CD8-positive, alpha-beta memory T cell (primary cell): ENCODE data around the gene RRAGA. TPM values are rescaled to one million over a fixed set of nuclear protein-coding genes. Genes with fewer than 3 reads are reported as not detected.
"Not testable (repeated sequence)": the region's sequence is repeated elsewhere in the genome, so short reads cannot be mapped to it uniquely, and the experiment has no call there.

Experiments
- CTCF ChIA-PET: fragments of 350-600 bp; sonication (Branson Sonifier 250); formaldehyde crosslinking; loops from one replicate; lab custom pipeline; 2021; ENCODE audit warnings: antibody characterized with exemption; lab: Charles Lee
- POLR2A ChIA-PET: fragments of 350-600 bp; sonication (Branson Sonifier 250); formaldehyde crosslinking; loops from one replicate; lab custom pipeline; 2021; ENCODE audit warnings: antibody characterized with exemption; lab: Charles Lee
- DNase-seq, 5 donors: peaks; one replicate each; pipeline versions ENCODE4 v3.0.0 to v3.0.0-alpha.2; 2020 to 2022; ENCODE audit warnings: mixed read lengths in 1 of 5
- H3K27ac ChIP-seq: one replicate; pipeline ENCODE4 v1.7.0; 2013; ENCODE audit warnings: low read depth, mild to moderate bottlenecking, low read length, moderate library complexity
- H3K27me3 ChIP-seq: 2 replicates; pipeline ENCODE4 v1.7.0; 2013; ENCODE audit warnings: low read length, mild to moderate bottlenecking; ENCODE audit not compliant: insufficient read depth, poor library complexity, severe bottlenecking
- H3K36me3 ChIP-seq: 2 replicates; pipeline ENCODE4 v1.7.0; 2013; ENCODE audit warnings: mild to moderate bottlenecking, low read length, moderate library complexity; ENCODE audit not compliant: insufficient read depth
- H3K4me1 ChIP-seq: 2 replicates; pipeline ENCODE4 v1.7.0; 2013; ENCODE audit warnings: mild to moderate bottlenecking, low read length, moderate library complexity; ENCODE audit not compliant: insufficient read depth
- H3K4me3 ChIP-seq: 2 replicates; pipeline ENCODE4 v1.7.0; 2013; ENCODE audit warnings: mild to moderate bottlenecking, low read length
- H3K9me3 ChIP-seq: 2 replicates; pipeline ENCODE4 v1.7.0; 2013; ENCODE audit warnings: mild to moderate bottlenecking, low read length
- H3K27ac Mint-ChIP-seq, 8 donors: one replicate each; pipeline ENCODE4 v1.8.0; 2020 to 2021; ENCODE audit warnings: mixed read lengths in 8 of 8, mild to moderate bottlenecking in 6 of 8, inconsistent platforms in 3 of 8, moderate library complexity in 3 of 8
- H3K27me3 Mint-ChIP-seq, 2 donors: one replicate each; pipeline ENCODE4 v1.8.0; 2020 to 2021; ENCODE audit warnings: mixed read lengths in 2 of 2, mild to moderate bottlenecking in 1 of 2, moderate library complexity in 1 of 2
- H3K36me3 Mint-ChIP-seq, 3 donors: one replicate each; pipeline ENCODE4 v1.8.0; 2020 to 2021; ENCODE audit warnings: mixed read lengths in 3 of 3, inconsistent platforms in 1 of 3, mild to moderate bottlenecking in 1 of 3
- H3K4me1 Mint-ChIP-seq, 3 donors: one replicate each; pipeline ENCODE4 v1.8.0; 2020 to 2021; ENCODE audit warnings: mixed read lengths in 3 of 3, inconsistent platforms in 1 of 3, mild to moderate bottlenecking in 1 of 3
- H3K4me3 Mint-ChIP-seq, 7 donors: one replicate each; pipeline ENCODE4 v1.8.0; 2020 to 2021; ENCODE audit warnings: mixed read lengths in 7 of 7, mild to moderate bottlenecking in 6 of 7, moderate library complexity in 4 of 7, inconsistent platforms in 2 of 7
- H3K9me3 Mint-ChIP-seq, 5 donors: one replicate each; pipeline ENCODE4 v1.8.0; 2020 to 2022; ENCODE audit warnings: mixed read lengths in 5 of 5, mild to moderate bottlenecking in 3 of 5, moderate library complexity in 2 of 5, inconsistent platforms in 1 of 5
- polyA plus RNA-seq: library from polyadenylated mRNA; unstranded; fragments of 300-500 nt; fragmentation: Illumina TruSeq; gene quantifications from one replicate; pipeline ENCODE4 v1.2.3, GENCODE V29; 2021
- total RNA-seq, 2 experiments: library from RNA; stranded (reverse); gene quantifications; one replicate each; pipeline ENCODE4 v1.2.3, GENCODE V29; 2021

RRAGA gene, protein sequence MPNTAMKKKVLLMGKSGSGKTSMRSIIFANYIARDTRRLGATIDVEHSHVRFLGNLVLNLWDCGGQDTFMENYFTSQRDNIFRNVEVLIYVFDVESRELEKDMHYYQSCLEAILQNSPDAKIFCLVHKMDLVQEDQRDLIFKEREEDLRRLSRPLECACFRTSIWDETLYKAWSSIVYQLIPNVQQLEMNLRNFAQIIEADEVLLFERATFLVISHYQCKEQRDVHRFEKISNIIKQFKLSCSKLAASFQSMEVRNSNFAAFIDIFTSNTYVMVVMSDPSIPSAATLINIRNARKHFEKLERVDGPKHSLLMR
- total RNA-seq (10 to 100 TPM; 53.8 to 56.9 TPM), polyA plus RNA-seq (87.6 TPM)

DNA sequence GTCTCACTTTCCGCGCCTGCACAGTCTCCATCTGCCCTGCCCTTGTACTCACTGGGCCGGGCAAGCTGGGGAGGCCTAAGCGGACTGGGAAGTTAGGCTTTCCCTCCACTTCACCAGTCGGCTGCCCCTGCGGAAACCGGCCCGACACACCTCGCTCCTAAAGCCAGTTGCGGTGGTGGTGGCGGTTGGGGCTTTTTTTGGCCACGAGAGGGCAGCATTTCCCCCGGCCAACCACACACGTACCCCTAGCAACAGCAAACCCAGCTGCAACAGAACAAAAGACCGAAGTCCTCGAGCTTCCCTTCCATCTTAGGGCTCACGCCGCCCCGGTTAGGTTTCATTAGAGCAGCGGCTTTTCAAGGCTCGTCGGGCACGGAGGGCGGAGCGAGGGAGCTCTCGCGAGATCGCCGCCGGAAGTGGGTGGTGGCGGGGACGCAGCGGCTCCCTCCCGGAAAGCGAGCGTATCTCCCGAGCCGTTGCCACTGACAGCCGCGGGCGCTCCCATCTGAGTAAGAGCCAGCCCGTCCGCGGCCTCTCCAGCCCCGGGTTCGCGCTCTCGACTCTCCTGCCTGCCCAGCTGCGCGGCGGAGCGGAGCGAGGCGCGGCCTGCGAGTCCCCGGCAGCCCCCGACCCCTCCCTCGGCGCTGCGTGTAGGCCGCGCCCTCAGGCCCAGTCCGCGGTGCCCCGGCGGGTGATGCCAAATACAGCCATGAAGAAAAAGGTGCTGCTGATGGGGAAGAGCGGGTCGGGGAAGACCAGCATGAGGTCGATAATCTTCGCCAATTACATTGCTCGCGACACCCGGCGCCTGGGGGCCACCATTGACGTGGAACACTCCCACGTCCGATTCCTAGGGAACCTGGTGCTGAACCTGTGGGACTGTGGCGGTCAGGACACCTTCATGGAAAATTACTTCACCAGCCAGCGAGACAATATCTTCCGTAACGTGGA lies at the start of gene RRAGA:
TSS of gene RRAGA (plus strand) at position 462 of the 951 bp plus-strand sequence. CDS start at position 695, 233 bp downstream.
- Mint-ChIP-seq H3K27me3 (no peaks in the 10 kb centered on the region), H3K27ac (peak within 1 kb of the TSS; percentile 91 to 99 (median 99)), H3K4me3 (peak within 1 kb of the TSS; percentile 96 to 98 (median 97)), H3K36me3 (peaks cover under 1 to 19% (median 3%) of the 10 kb centered on the region in 3 donors), H3K4me1 (peaks cover 43 to 61% (median 51%) of the 10 kb centered on the region in 3 donors), H3K9me3 (no peaks in the 10 kb centered on the region)
- H3K4me3 ChIP-seq = peak within 1 kb of the TSS; percentile 87
- peak; percentile 93 to 95 (median 94) for DNase-seq
- H3K4me1 ChIP-seq = peaks cover 38% of the 10 kb centered on the region
- ChIA-PET CTCF (interaction anchor here (0.7 to 1.8 kb wide), 16 partner anchors 11 to 416 kb away, joined by 3 to 20 read pairs (median 4); partner anchors contain the start of gene SAXO1), POLR2A (interaction anchor here (0.5 to 1.3 kb wide), 10 partner anchors 53 to 393 kb away, joined by 3 to 9 read pairs (median 4); partner anchors contain the start of genes DENND4C and RPS6)
- peak within 1 kb of the TSS; percentile 92 for H3K27ac ChIP-seq
- no peaks in the 10 kb centered on the region for H3K36me3 ChIP-seq
- no peaks in the 10 kb centered on the region for H3K27me3 ChIP-seq
- no peaks in the 10 kb centered on the region for H3K9me3 ChIP-seq

- Histone ChIP-seq H3K27ac (no peak overlapping the region), H3K4me1 (no peaks in the 10 kb centered on the region), H3K27me3 (no peaks in the 10 kb centered on the region), H3K36me3 (no peaks in the 10 kb centered on the region), H3K4me3 (no peak overlapping the region), H3K9me3 (no peaks in the 10 kb centered on the region)
- ChIA-PET POLR2A (no interaction called here), CTCF (no interaction called here)
- H3K9me3 Mint-ChIP-seq = peaks cover 0 to 16% (median 13%) of the 10 kb centered on the region in 5 donors
- no peak overlapping the region for H3K4me3 Mint-ChIP-seq
- peaks cover 10 to 31% of the 10 kb centered on the region in 2 donors for H3K27me3 Mint-ChIP-seq
- peaks cover 0 to 16% (median 0%) of the 10 kb centered on the region in 3 donors for H3K36me3 Mint-ChIP-seq
- H3K27ac Mint-ChIP-seq = no peak overlapping the region
- H3K4me1 Mint-ChIP-seq = no peaks in the 10 kb centered on the region
- DNase-seq = no peak
Measured at GRCh38 chr9:19000133-19000532, 49.1 kb upstream of the RRAGA start.

DNA sequence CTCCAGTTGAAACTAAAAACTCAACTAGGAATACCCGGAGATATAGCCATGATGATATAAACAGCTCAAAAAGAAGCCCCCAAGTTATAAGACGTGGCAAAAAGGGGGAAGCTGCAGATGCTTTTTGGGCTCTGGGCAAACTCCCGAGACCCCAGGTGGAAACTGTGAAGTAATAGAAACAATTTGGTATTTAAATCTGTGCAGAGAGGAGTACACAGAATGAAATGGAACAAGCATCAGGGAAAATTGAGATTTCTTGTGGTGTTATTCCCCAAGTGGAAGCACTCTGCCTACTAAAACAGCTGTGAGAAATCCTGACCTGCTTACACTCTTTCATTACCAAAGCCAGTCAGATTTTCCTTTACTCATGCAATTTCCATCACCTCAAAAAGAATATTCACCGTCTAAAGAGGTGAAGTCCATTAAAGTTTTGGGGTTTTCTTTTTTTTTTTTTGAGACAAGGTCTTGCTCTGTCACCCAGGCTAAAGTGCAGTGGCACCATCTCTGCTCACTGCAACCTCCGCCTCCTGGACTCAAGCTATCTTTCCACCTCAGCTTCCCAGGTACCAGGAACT lies 39.7 kb upstream of the RRAGA start:
- ChIA-PET POLR2A (no interaction called here), CTCF (no interaction called here)
- Histone ChIP-seq H3K4me3 (no peak overlapping the region), H3K27ac (no peak overlapping the region), H3K27me3 (no peaks in the 10 kb centered on the region), H3K9me3 (no peaks in the 10 kb centered on the region), H3K4me1 (no peaks in the 10 kb centered on the region), H3K36me3 (no peaks in the 10 kb centered on the region)
- Mint-ChIP-seq H3K36me3 (no peaks in the 10 kb centered on the region), H3K27ac (no peak overlapping the region), H3K4me1 (no peaks in the 10 kb centered on the region), H3K4me3 (no peak overlapping the region), H3K27me3 (peaks cover 0 to under 1% of the 10 kb centered on the region in 2 donors), H3K9me3 (no peaks in the 10 kb centered on the region)
- no peak for DNase-seq

GRCh38 chr9:19018201-19018600 lies 31.0 kb upstream of the RRAGA start:
- H3K27me3 ChIP-seq = no peaks in the 10 kb centered on the region
- no peaks in the 10 kb centered on the region for H3K4me1 Mint-ChIP-seq
- ChIA-PET CTCF (interaction anchor here (1.8 kb wide), 1 partner anchor 10 kb away, joined by 8 read pairs; no protein-coding TSS in a partner anchor), POLR2A (no interaction called here)
- peaks cover 0 to 1% of the 10 kb centered on the region in 2 donors for H3K27me3 Mint-ChIP-seq
- H3K4me3 Mint-ChIP-seq = peak overlapping the region in 1 of 7 donors; percentile 18
- no peaks in the 10 kb centered on the region for H3K9me3 ChIP-seq
- no peaks in the 10 kb centered on the region for H3K36me3 ChIP-seq
- no peak overlapping the region for H3K27ac ChIP-seq
- no peak overlapping the region for H3K4me3 ChIP-seq
- peaks cover 0 to 4% (median 0%) of the 10 kb centered on the region in 5 donors for H3K9me3 Mint-ChIP-seq
- no peak for DNase-seq
- H3K4me1 ChIP-seq = no peaks in the 10 kb centered on the region
- H3K36me3 Mint-ChIP-seq = peaks cover 0 to 4% (median 0%) of the 10 kb centered on the region in 3 donors
- H3K27ac Mint-ChIP-seq = no peak overlapping the region

DNA sequence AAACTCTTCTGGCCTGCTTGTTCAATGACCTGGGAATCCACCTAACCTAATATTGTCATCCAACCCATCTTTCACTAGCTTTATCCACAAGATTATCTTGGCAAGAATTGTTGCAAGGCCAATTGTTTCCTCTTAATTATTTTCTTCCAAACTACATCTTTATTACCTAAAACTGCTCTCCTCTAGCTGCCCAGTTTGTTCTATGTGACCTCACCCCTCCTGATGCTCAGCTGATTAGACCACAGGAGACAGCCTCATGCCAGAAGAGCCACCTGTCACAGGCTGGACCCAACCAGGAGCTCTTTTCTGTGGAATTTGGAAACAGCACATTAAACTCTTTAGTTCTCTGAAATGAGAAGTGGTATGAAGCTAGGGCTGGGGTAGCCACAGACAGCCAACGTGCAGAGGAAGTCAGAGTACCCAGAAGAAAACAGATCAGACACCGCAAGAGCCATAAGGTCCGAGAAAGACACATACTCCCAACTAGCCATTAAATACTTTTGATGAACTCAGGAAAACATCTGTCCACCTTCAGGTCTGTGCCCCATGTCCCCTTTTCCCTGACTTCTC lies 28.3 kb upstream of the RRAGA start:
- DNase-seq = no peak
- peaks cover 0 to 4% (median 0%) of the 10 kb centered on the region in 5 donors for H3K9me3 Mint-ChIP-seq

GRCh38 chr9:19021649-19022048 lies 27.6 kb upstream of the RRAGA start:
- H3K4me1 Mint-ChIP-seq, H3K4me3 Mint-ChIP-seq, H3K9me3 Mint-ChIP-seq, H3K4me1 ChIP-seq, H3K36me3 ChIP-seq, H3K4me3 ChIP-seq, DNase-seq, CTCF ChIA-PET, POLR2A ChIA-PET, H3K27ac ChIP-seq, H3K27ac Mint-ChIP-seq, H3K36me3 Mint-ChIP-seq, H3K27me3 ChIP-seq, H3K9me3 ChIP-seq: not testable (repeated sequence)
- peaks cover 1 to 12% of the 10 kb centered on the region in 2 donors for H3K27me3 Mint-ChIP-seq

More for the DNA sequence above, 28.3 kb upstream of the RRAGA start:
- ChIA-PET POLR2A (no interaction called here), CTCF (no interaction called here)
- no peak overlapping the region for H3K27ac ChIP-seq
- Mint-ChIP-seq H3K4me1 (no peaks in the 10 kb centered on the region), H3K36me3 (peaks cover 0 to 4% (median 0%) of the 10 kb centered on the region in 3 donors), H3K4me3 (peak overlapping the region in 1 of 7 donors; percentile 5), H3K27me3 (peaks cover 1 to 6% of the 10 kb centered on the region in 2 donors), H3K27ac (no peak overlapping the region)
- H3K27me3 ChIP-seq = no peaks in the 10 kb centered on the region
- H3K4me1 ChIP-seq = no peaks in the 10 kb centered on the region
- no peaks in the 10 kb centered on the region for H3K36me3 ChIP-seq
- H3K9me3 ChIP-seq = no peaks in the 10 kb centered on the region
- H3K4me3 ChIP-seq = no peak overlapping the region

GRCh38 chr9:19022206-19022605 lies 27.0 kb upstream of the RRAGA start:
- H3K9me3 Mint-ChIP-seq = peaks cover 0 to 4% (median 0%) of the 10 kb centered on the region in 5 donors
- H3K4me3 Mint-ChIP-seq = no peak overlapping the region
- no peaks in the 10 kb centered on the region for H3K27me3 ChIP-seq
- H3K4me1 ChIP-seq = no peaks in the 10 kb centered on the region
- peaks cover 1 to 15% of the 10 kb centered on the region in 2 donors for H3K27me3 Mint-ChIP-seq
- ChIA-PET CTCF (no interaction called here), POLR2A (no interaction called here)
- peaks cover 0 to 4% (median 0%) of the 10 kb centered on the region in 3 donors for H3K36me3 Mint-ChIP-seq
- no peaks in the 10 kb centered on the region for H3K4me1 Mint-ChIP-seq
- H3K27ac Mint-ChIP-seq = no peak overlapping the region
- no peak overlapping the region for H3K4me3 ChIP-seq
- H3K36me3 ChIP-seq = no peaks in the 10 kb centered on the region
- DNase-seq = no peak
- no peaks in the 10 kb centered on the region for H3K9me3 ChIP-seq
- H3K27ac ChIP-seq = no peak overlapping the region
